22Rv1 (cell line): Measurements from ENCODE around the gene MAP4.

Experiments used
- ZFX ChIP-seq: fragments of 450-650 bp; IDR thresholded peaks from 2 replicates; pipeline ENCODE4 v1.6.1; 2017; ENCODE audit warnings: antibody characterized with exemption, borderline replicate concordance
- TF ChIP-seq, protein P1 (sequence below): fragments of 450-650 bp; IDR thresholded peaks from 2 replicates; pipeline ENCODE4 v1.5.1; 2017; ENCODE audit warnings: mild to moderate bottlenecking

DNA sequence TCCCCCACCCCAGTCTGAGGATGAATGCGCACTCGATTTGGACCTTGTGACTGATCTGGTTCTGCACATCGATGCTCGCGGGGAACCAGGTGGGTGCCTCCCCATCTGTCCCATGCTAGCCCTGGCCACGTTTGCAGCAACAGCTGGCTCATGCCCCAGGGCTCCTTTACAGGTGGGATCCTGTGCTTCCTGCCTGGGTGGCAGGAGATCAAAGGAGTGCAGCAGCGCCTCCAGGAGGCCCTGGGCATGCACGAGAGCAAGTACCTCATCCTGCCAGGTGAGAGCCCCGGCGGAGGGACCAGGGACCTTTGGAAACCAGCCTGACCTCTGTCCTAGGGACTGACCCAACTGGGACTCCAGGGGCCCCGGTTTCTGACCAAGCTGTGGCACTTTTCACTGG is 169.0 kb downstream of the MAP4 start:
- TF ChIP-seq, protein P1, sequence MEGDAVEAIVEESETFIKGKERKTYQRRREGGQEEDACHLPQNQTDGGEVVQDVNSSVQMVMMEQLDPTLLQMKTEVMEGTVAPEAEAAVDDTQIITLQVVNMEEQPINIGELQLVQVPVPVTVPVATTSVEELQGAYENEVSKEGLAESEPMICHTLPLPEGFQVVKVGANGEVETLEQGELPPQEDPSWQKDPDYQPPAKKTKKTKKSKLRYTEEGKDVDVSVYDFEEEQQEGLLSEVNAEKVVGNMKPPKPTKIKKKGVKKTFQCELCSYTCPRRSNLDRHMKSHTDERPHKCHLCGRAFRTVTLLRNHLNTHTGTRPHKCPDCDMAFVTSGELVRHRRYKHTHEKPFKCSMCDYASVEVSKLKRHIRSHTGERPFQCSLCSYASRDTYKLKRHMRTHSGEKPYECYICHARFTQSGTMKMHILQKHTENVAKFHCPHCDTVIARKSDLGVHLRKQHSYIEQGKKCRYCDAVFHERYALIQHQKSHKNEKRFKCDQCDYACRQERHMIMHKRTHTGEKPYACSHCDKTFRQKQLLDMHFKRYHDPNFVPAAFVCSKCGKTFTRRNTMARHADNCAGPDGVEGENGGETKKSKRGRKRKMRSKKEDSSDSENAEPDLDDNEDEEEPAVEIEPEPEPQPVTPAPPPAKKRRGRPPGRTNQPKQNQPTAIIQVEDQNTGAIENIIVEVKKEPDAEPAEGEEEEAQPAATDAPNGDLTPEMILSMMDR: no peak
- TF ChIP-seq ZFX: no peak
